ENCODE results near the gene PROCR. TPM values are rescaled to one million over a fixed set of nuclear protein-coding genes. Genes with fewer than 3 reads are reported as not detected.

PROCR gene
- total and polyA plus RNA-seq, 9 of the 15 experiments (the other 6 are each of a cell fraction or from before 2014, with no cell fraction given), result 1.6 to 7.1 (median 4.0) TPM

DNA sequence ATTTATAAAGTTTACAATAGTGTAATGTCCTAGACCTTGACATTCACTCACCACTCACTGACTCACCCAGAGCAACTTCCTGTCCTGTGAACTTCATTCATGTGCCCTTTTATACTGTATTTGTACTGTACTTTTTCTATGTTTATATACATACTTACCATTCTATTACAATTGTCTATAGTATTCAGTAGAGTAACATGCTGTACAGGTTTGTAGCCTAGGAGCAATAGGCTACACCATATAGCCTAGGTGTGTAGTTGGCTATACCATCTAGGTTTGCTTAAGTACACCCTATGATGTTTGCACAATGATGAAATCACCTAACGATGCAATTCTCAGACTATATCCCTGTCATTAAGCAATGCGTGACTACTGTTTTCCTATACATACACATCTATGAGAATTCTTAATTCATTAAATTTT lies 42.2 kb upstream of the PROCR start (continued):
- no peak for TF ChIP-seq JUND (IDR thresholded peaks at IDR 0.05; ENCODE audit: borderline replicate concordance, low read depth, low read length)
- TF ChIP-seq JUND (tag; IDR thresholded peaks at IDR 0.05; ENCODE audit: borderline replicate concordance, low read depth, low read length), result 0 out of 3 replicates have a peak, but pooled peaks have one; percentile 35

DNA sequence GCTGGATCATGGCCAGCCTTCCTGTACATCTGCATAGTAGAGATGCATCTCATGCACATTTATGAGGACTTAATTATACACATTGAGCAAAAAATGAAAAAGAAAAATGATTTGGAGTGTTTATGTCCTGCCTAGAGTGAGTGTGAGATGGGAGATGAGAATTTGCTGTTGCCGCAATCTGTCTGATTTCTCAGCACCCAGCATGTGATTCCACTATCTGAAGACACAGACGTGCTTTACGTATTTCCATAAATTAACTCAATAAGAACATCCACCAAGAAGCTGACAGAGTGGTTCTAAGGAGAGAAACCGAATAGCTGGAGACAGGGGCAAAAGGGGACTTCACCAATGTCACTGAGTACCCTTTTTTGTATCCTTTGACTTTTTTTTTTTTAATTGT lies 39.9 kb upstream of the PROCR start:
- ChIA-PET CTCF (ENCODE audit: low intra/inter-chr PET ratio) (no interaction called here), POLR2A (no interaction called here)
- no peak overlapping the region for H3K4me3 ChIP-seq
- ATAC-seq (no peak; the same call in 2 of the 3 replicates), FAIRE-seq (no peak), DNase-seq (ENCODE audit: extremely low read depth in 1 of 4, low spot score in 3 of 4) (no peak)
- in situ Hi-C loops (cut with MboI), result loop anchor here (25.0 kb wide), 1 partner anchor 305 kb away; the partner anchor contains the start of gene GDF5
- WGBS (ENCODE audit: insufficient coverage, low coverage, missing lambda C conversion rate), result 20% methylated on average over 4 of the region's 4 CpGs
- H3K36me3 ChIP-seq (ENCODE audit: control insufficient read depth, insufficient read depth, low read length), result peaks cover 31% of the 10 kb centered on the region
- no peaks in the 10 kb centered on the region for H3K9me1 ChIP-seq (ENCODE audit: control insufficient read depth, insufficient read depth, low read length)
- no peak overlapping the region for H3K9ac ChIP-seq (ENCODE audit: insufficient read depth in 1 of 2, low read depth in 2 of 2, low read length in 2 of 2)
- peaks cover 0 to 7% of the 10 kb centered on the region in 2 experiments; a peak in 2 of 5 replicates for H3K4me1 ChIP-seq (replicated peaks in 1 of 2; ENCODE audit: control insufficient read depth in 2 of 2, insufficient read depth in 2 of 2, low read length in 2 of 2)
- H4K20me1 ChIP-seq (replicated peaks; ENCODE audit: control insufficient read depth, insufficient read depth, low read length), result no peaks in the 10 kb centered on the region
- H3K9me3 ChIP-seq (replicated peaks; ENCODE audit: control insufficient read depth, insufficient read depth, low read depth, low read length), result no peaks in the 10 kb centered on the region
- no peaks in the 10 kb centered on the region for H3K27me3 ChIP-seq (ENCODE audit: control insufficient read depth in 2 of 2, insufficient read depth in 2 of 2, low read length in 2 of 2)
- no peaks in the 10 kb centered on the region for H3K79me2 ChIP-seq (ENCODE audit: control insufficient read depth, insufficient read depth, low read length)
- BruUV-seq (replicated peaks), result no TSS peak
- no peak overlapping the region for H2AFZ ChIP-seq (ENCODE audit: low read depth, low read length)
- H3K4me2 ChIP-seq (ENCODE audit: insufficient read depth, low read length), result no peak overlapping the region; the same call in 1 of the 2 replicates
- no peak overlapping the region for H3K27ac ChIP-seq (ENCODE audit: extremely low read depth, low read depth, low read length)
- intact Hi-C loops (cut with micrococcal nuclease), result no loop called here
- peak; percentile 52; the same call in 1 of the 2 replicates for TF ChIP-seq ARID1B (IDR thresholded peaks at IDR 0.05)
- peak; percentile 34; the same call in 1 of the 2 replicates for TF ChIP-seq TCF3 (CRISPR knock-in tag; IDR thresholded peaks at IDR 0.05)
- TF ChIP-seq, protein P1, sequence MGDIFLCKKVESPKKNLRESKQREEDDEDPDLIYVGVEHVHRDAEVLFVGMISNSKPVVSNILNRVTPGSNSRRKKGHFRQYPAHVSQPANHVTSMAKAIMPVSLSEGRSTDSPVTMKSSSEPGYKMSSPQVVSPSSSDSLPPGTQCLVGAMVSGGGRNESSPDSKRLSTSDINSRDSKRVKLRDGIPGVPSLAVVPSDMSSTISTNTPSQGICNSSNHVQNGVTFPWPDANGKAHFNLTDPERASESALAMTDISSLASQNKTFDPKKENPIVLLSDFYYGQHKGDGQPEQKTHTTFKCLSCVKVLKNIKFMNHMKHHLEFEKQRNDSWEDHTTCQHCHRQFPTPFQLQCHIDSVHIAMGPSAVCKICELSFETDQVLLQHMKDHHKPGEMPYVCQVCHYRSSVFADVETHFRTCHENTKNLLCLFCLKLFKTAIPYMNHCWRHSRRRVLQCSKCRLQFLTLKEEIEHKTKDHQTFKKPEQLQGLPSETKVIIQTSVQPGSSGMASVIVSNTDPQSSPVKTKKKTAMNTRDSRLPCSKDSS (IDR thresholded peaks at IDR 0.05; ENCODE audit: low read depth, partially characterized antibody), result no peak
- peak in 1 of 2 experiments; percentile 59; a peak in 1 of 4 replicates for TF ChIP-seq RCOR1 (IDR thresholded peaks at IDR 0.05; ENCODE audit: borderline replicate concordance in 1 of 2, low read depth in 2 of 2, low read length in 2 of 2)
- TF ChIP-seq ZNF140 (CRISPR knock-in tag; IDR thresholded peaks at IDR 0.05), result no peak
- TF ChIP-seq SMARCA4 (IDR thresholded peaks at IDR 0.05), result 0 out of 2 replicates have a peak, but pooled peaks have one; percentile 22
- peak; percentile 61 for TF ChIP-seq MEIS2 (IDR thresholded peaks at IDR 0.05; ENCODE audit: partially characterized antibody)
- TF ChIP-seq PCBP2 (IDR thresholded peaks at IDR 0.05; ENCODE audit: low read depth, low read length, poor library complexity, severe bottlenecking), result no peak
- TF ChIP-seq, protein P2, sequence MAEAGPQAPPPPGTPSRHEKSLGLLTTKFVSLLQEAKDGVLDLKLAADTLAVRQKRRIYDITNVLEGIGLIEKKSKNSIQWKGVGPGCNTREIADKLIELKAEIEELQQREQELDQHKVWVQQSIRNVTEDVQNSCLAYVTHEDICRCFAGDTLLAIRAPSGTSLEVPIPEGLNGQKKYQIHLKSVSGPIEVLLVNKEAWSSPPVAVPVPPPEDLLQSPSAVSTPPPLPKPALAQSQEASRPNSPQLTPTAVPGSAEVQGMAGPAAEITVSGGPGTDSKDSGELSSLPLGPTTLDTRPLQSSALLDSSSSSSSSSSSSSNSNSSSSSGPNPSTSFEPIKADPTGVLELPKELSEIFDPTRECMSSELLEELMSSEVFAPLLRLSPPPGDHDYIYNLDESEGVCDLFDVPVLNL (CRISPR knock-in tag; IDR thresholded peaks at IDR 0.05; ENCODE audit: low read depth), result no peak
- TF ChIP-seq, protein P3, sequence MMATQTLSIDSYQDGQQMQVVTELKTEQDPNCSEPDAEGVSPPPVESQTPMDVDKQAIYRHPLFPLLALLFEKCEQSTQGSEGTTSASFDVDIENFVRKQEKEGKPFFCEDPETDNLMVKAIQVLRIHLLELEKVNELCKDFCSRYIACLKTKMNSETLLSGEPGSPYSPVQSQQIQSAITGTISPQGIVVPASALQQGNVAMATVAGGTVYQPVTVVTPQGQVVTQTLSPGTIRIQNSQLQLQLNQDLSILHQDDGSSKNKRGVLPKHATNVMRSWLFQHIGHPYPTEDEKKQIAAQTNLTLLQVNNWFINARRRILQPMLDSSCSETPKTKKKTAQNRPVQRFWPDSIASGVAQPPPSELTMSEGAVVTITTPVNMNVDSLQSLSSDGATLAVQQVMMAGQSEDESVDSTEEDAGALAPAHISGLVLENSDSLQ (IDR thresholded peaks at IDR 0.05), result peak; percentile 33
- 0 out of 2 replicates have a peak, but pooled peaks have one; percentile 19 for TF ChIP-seq TAL1 (IDR thresholded peaks at IDR 0.05)
- no peak for TF ChIP-seq SAP30 (IDR thresholded peaks at IDR 0.05; ENCODE audit: borderline replicate concordance, insufficient read depth, low read depth, low read length, poor library complexity, severe bottlenecking)
